Stimulated activated CD4-positive, alpha-beta T cell treated with anti-CD3 and anti-CD28 coated beads, TNF-alpha, amount 100 ng/mL, for 1 hour (primary cell): ENCODE data around the gene CASP8AP2.
"Not testable (repeated sequence)": the region's sequence is repeated elsewhere in the genome, so short reads cannot be mapped to it uniquely, and the experiment has no call there.

Source experiments
- DNase-seq, 3 donors: peaks; one replicate each; pipeline ENCODE4 v3.0.0-alpha.2; 2020; ENCODE audit warnings: low read depth in 3 of 3, low spot score in 1 of 3

CASP8AP2 gene

DNA sequence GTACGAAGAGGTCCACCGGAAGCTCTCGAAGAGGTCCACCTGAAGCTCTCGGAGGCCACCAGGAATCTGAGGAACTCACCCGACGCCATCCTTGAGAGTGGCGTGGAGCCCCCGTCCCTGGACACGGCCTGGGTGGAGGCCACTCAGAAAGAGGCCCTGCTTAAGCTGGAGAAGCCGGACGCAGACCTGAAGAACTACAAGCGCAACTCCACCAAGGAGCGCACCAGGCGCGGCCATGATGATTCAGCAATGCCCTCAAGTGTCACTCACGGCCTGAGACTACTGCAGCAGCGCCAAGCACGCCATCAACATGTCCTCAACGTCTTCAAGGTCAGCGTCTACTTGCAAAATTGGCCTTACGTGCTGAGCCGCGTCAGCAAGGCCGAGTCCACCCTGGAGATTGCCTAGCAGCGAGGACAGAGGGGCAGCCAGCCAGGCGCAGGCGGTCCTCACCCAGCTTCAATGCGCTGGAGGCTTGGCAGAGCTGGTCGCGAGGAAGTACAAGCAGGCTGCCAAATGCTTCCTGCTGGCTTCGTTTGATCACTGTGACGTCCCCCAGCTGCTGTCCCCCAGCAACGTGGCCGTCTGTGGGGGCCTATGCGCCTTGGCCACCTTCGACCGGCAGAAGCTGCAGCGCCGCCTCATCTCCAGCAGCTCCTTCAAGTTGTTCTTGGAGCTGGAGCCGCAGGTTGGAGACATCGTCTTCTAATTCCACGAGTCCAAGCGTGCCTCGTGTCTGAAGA, 56.9 kb downstream of the CASP8AP2 start:
- no peak for DNase-seq

- DNase-seq = no peak
Measured at GRCh38 chr6:89887452-89888137, 57.9 kb downstream of the CASP8AP2 start.

DNA sequence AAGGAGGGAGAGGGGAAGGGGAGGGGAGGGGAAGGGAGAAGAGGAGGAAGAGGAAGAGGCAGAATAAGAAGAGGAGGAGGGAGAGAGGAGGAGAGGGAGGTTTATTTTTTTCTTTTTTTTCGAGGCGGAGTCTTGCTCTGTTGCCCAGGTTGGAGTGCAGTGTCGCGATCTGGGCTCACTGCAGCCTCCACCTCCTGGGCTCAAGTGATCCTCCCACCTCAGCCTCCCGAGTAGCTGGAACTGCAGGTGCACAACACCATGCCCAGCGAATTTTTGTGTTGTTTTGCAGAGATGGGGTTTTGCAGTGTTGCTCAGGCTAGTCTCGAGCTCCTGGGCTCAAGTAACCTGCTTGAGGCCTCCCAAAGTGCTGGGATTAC, 58.4 kb downstream of the CASP8AP2 start:
- no peak for DNase-seq

GRCh38 chr6:89888871-89889270, 59.2 kb downstream of the CASP8AP2 start:
- no peak for DNase-seq

DNA sequence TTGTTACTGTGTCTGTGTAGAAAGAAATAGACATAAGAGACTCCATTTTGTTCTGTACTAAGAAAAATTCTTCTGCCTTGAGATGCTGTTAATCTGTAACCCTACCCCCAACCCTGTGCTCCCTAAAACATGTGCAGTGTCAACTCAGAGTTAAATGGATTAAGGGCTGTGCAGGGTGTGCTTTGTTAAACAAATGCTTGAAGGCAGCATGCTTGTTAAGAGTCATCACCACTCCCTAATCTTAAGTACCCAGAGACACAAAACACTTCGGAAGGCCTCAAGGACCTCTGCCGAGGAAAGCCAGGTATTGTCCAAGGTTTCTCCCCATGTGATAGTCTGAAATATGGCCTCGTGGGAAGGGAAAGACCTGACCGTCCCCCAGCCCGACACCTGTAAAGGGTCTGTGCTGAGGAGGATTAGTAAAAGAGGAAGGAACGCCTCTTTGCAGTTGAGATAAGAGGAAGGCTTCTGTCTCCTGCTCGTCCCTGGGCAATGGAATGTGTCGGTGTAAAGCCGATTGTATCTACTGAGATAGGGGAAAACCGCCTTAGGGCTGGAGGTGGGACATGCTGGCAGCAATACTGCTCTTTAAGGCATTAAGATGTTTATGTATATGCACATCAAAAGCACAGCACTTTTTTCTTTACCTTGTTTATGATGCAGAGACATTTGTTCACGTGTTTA, 61.3 kb downstream of the CASP8AP2 start:
- DNase-seq = not testable (repeated sequence)

- not testable (repeated sequence) for DNase-seq
Measured at GRCh38 chr6:89892577-89892976, 62.9 kb downstream of the CASP8AP2 start.

GRCh38 chr6:89894169-89894568, 64.5 kb downstream of the CASP8AP2 start, which contains the start of gene GJA10:
Gene GJA10, plus strand, starts transcription at chr6:89894469. Its CDS starts 0 bp downstream, at chr6:89894469.
- no peak for DNase-seq

- no peak for DNase-seq
Measured at GRCh38 chr6:89895276-89895874, 65.7 kb downstream of the CASP8AP2 start.

GRCh38 chr6:89910001-89910901, 80.6 kb downstream of the CASP8AP2 start:
- DNase-seq = not testable (repeated sequence)

DNA sequence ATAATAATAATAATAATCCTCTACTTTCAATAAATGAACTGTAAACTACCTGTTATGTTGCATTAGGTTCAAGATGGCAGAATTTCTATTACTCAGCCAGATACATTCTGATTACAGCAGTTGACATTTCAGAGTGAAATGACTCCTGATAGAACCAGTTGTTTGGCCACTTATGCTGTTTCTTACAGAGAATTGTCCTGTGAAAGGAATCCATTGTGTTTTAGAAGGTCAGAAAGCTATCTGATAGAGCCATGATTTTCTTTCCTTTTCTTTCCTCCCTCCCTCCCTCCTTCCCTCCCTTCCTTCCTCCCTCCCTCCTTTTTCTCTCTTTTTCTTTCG, 81.2 kb downstream of the CASP8AP2 start:
- no peak for DNase-seq

DNA sequence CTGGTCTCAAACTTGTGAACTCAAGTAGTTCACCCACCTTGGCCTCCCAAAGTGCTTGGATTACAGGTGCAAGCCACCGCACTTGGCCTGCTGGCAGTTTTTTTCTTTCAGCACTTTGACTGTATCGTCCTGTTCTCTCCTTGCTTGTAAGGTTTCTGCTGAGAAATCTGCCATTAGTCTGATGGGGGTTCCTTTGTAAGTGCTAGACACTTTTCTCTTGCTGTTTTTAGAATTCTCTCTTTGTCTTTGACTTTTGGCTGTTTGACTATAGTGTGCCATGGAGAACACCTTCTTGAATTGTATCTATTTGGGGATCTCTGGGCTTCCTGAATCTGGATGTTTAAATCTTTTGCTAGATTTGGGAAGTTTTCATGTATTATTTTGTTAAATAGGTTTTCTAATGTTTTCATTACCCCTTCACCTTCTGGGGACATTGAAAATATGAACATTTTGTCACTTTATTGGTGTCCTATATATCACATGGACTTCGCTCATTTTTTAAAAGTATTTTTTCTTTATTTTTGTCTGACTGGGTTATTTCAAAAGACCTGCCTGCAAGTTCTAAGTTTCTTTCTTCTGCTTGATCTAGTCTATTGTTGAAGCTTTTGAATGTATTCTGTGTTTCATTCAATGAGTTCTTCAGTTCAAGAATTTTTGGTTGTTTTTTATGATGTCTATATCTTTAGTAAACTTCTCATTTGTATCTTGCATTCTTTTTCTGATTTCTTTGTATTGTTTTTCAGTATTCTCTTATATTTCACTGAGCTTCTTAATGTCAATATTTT, 86.6 kb downstream of the CASP8AP2 start:
- no peak for DNase-seq

DNA sequence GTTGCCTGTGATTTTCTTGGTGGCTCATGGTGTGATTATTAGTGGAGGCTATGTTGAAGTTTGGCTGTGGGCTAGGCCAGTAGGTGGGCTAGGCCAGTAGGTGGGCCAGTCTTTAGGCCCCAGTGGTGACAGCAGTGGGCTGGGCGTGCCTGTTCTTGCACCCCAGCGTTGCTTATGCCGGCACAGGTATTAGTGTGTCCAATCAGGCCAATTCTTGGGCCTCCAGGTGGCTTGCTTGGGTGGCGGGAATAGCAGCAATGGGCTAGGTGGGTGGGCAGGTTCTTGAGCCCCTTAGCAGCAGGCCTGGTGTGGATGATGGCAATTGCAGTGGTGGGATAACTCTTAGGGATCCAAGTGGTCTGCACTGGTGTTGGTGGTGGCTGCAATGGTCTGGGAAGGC, 87.5 kb downstream of the CASP8AP2 start:
- no peak for DNase-seq

GRCh38 chr6:89917801-89918366, 88.2 kb downstream of the CASP8AP2 start:
- DNase-seq = no peak
